GM19372 (cell line): Measurements from ENCODE around the gene MYCL.
"Not testable (repeated sequence)": the region's sequence is repeated elsewhere in the genome, so short reads cannot be mapped to it uniquely, and the experiment has no call there.

Source experiments
- ATAC-seq: cut with Tn5 transposase; IDR thresholded peaks from one replicate; pipeline ENCODE4 v1.9.1; 2021; ENCODE audit warnings: mild to moderate bottlenecking, low read depth, moderate library complexity; ENCODE audit not compliant: unreplicated experiment

MYCL gene

DNA sequence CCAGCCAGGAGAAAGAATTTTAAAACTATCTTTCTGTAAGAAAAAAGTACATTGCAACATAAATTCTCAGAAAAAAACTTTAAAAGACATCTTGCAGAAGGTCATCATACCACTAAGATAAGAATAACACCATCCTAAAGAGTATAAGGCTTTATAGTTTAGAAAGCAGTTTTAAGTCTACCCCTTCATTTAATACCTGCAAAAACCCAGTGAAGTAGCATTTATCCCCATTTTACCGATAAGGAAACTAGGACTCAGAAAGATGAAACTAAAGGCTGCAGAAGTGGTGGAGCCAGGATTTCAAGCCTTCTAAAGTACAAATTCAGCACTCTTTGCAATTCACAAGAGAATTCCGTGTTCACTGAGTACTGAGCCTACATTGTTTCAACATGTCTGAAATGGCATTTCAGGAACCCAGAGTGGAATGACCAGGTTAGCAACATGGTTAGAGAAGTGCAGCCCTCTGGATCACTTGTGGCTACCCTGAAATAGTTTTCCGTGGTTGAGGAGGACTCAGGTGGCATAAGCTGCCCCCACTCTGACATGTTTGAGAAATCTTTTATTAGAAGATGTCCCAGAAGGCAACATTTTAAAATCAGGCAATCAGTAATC lies 6.7 kb downstream of the MYCL start:
- ATAC-seq: no peak

DNA sequence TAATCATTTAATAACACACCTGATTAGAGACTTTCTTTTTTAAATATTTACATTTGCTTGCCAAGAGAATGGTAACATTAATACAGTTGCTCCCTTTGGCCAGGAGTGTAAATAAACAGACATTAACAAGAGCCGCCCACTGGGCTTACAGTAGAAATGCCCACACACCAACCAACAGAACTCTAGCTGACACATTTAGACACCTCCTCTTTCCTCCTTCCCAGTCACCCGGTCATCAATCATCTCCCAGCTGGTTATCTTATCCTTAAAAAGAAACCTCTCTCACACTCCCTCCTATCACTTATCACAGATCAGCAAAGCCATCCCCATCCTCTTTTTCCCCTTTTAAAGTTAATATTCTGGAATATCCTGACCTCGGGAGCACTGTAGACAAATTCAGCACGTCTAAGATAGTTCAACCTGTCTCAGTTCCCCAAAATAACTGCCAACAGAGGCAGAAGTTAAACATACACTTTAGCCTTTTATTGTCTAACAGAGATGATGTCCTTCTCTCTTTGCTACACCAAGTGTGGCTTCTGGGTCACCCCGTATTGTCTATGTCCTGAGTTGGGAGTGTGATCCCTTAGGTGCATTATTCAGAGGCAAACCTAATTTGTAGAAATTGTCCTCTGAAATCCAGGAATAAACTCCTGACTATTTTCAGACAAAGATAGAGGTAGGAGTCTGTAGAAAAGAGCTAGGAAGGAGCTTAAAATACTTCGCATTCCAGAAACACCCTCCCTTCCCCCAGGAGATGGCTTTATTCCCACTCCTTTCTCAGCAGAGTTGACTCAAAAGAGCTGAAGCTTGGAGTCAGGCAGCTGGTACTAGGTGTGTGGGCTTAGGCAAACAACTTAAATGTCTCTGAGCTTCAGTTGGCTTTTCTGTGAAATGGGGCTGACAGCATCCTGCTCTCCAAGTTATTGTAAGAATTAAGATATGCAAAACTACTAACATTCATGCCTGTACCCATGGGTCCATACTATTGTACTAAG lies 8.8 kb downstream of the MYCL start:
- ATAC-seq: no peak

DNA sequence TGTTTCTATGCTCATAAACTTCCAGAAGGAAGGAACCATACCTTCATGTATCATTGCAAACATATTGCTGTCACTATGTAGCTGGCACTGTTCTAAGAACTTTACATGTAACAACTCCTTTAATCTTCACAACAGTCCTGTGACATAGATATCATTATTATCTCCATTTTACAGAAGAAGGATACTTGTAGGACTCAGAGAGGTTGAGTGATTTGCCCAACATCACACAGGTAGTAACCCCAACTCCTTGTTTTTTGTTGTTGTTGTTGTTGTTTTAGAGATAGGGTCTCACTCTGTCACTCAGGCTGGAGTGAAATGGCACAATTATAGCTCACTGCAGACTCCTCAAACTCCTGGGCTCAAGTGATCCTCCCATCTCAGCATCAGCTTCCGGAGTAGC lies 10.8 kb downstream of the MYCL start:
- no peak for ATAC-seq

DNA sequence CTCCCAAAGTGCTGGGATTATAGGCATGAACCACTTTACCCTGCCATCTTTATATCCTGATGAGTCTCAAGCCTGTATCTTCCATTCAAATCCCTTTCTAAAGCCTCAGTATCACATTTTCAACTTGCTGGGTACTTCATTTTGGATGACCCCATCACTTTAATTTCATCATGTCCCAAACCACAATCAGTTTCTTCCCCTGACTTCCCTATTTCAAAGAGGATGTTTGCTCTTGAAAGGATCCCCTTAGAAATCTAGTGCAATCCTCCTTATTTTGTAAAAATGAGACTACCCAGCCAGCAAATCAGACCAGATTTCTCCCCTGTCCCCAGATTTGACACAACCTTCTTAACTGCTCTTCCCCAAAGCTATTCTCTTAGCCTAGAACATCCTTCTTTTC lies 11.4 kb downstream of the MYCL start:
- no peak for ATAC-seq

DNA sequence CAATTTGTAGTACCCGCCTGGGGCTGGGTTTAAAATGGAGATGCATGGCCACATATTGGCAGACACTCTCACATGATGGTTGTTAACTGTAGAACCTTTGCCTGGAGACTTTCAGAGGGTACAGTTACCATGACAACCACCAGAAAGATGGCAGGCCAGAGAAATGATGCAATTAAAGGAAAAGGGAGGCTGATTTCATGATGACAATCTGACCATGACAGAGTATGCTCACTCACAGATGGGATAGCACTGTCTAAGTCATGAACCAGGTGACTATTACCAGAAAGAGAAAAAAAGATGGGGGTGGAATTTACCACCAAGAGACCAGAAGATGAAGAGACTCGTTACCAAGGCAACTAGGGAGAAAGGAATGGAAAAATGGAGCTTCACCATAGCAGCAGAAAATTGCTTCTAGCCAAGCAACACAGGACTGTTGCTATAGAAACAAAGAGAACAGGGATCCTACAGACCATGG lies 14.9 kb downstream of the MYCL start:
- ATAC-seq: no peak

DNA sequence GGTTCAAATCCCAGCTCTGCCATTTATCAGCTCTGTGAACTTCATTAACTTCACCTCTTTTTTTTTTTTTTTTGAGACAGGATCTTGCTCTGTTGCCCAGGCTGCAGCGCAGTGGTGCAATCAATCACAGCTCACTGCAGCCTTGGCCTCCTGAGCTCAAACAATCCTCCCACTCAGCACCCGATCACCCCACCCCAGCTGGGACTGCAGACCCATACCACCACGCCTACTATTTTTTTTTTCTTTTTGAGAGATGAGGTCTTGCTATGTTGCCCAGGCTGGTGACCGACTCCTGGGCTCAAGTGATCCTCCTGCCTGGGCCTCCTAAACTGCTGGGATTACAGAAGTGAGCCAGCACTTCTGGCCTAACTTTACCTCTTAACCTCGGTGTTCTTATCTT lies 16.2 kb downstream of the MYCL start:
- no peak for ATAC-seq

DNA sequence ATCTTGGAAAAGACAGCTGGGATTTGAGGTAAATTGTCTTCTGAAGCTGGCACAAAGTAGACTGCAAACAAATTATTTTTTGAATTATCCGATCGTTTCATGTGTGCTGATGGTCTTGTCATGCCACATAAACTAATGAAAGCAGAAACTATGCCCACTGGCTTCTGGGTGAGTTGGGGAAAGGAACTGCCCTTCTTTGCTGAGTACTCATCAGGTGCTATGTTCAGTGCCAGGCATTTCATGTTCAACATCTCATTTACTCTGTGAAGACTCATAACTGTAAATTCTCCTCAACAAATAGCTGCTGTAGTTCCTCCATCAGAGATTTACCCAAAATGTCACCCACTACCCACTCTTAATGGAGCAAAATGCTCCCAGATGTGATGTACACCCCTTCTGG lies 19.6 kb downstream of the MYCL start:
- ATAC-seq: no peak

DNA sequence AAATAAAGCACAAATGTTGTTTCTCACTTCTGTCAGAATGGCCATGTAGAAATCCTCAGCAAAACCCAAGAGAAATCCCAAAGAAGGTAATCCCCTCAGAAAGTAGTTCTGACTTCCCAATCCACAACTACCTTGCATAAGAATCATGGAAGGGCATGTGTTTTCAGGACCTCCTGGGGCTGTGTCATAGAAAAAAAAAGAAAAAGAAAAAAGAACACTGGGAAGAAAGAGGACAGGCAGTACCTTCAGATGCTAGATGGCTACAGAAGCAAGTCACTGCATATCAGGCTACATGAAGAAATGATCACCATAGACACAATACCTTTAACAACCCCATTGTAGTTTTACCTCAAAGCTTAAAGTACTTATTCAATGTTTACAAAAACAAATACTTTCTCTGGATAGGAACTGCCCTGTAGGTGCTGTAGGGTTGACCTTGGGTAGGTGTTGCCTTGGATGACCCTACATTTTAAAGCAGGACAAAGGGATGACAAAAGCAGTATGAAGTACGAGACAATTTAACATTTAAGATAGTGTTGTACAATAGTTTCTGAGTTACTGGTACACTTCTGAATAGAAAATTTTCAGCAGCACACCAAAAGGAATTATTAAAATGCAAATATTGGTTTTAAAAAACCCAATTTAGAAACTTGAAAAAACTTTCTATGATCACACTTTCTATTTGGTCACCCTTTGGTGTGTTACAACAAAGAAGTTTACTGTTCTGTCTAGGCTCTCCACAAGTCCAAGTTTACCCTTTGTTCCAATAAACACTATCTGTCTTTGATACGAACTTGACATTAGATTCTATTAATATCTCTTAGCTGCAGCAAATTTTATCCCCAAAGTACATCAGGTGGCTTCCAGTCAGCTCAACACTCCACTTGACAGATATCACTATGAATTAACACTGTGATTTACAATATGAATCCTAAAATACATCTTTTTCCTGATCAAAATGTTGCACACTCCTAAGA lies 23.4 kb downstream of the MYCL start:
- no peak for ATAC-seq

DNA sequence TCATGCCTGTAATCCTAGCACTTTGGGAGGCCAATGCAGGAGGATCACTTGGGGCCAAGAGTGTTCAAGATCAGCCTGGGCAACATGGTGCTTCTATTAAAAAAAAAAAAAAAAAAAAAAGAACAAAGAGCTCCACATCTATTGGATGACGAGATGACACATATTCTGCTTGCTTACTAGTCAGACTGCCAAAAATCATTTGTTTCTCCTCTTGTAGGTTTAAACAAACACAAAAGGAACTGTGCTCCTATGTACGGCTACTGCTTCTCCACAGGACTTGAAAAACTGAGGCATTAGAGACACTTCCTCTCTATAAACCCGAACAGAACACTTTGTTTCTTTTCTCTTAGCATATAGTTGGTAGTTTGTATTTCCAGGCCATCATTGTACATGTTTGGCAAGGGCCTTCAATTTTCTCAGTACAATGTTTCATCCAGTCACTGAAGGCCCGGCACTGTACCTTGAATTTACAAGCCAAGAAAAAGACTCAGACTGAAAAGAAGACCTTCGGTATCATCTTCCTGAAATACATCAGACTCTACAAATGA lies 24.4 kb downstream of the MYCL start:
- no peak for ATAC-seq

DNA sequence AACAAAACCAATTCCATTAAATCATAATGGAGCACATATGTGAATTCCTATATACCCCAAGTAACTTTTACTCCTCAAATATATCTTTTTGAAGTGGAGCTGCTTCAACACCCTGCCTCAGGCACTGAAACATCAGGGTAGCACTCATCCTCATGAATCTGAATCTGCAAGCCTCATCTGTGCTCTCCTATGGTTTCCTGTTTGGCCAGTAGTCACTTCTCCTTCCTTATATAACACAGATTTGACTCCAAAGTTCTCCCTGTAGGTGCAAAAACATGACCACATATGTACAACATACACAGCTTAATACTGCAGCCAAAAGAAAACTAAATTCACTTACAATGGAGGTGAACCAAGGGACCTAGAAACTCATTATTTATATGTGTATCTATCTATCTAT lies 25.6 kb downstream of the MYCL start:
- no peak for ATAC-seq

DNA sequence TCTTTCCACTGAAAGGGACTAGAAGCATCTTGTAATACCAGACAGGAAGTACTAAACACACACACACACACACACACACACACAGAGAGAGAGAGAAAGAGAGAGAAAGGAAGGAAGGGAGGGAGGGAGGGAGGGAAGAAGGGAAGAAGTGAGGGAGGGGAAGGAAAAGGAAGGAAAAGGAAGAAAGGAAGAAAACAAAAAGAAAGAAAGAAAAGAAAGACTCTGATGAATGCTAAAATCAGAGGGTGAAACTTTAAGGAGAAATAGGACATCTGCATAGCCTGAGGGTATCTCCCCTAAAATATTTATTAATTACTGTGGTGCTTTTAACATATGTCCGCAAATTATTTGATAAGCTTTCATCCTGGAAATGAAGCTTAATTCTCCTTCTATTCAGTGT lies 29.0 kb downstream of the MYCL start:
- no peak for ATAC-seq

DNA sequence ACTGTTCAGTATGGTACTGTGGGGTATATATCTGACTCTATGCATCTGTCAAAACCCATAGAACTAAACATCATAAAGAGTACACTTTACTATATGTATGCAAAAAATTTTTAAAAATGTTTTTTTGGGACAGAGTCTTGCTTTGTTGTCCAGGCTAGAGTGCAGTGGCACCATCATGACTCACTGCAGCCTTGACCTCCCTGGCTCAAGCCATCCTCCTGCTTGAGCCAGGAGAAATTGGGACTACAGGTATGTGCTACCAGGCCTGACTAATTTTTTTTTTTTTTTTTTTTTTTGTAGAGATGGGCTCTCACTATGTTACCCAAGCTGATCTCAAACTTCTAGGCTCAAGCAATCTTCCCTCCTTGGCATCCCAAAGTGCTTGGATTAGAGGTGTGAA lies 29.9 kb downstream of the MYCL start:
- ATAC-seq: no peak

DNA sequence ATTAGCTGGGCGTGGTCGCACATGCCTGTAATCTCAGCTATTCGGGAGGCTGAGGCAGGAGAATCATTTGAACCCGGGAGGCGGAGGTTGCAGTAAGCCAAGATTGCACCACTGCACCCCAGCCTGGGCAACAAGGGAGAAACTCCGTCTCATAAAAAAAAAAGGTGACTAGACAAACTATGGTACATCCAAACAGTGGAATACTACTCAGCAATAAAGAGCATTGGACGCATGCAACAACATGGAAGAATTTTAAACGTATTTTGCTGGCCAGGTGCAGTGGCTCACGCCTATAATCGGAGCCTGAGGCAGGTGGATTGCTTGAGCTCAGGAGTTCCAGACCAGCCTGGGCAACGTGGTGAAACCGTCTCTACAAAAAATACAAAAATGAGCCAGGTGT lies 30.7 kb downstream of the MYCL start:
- ATAC-seq: not testable (repeated sequence)

DNA sequence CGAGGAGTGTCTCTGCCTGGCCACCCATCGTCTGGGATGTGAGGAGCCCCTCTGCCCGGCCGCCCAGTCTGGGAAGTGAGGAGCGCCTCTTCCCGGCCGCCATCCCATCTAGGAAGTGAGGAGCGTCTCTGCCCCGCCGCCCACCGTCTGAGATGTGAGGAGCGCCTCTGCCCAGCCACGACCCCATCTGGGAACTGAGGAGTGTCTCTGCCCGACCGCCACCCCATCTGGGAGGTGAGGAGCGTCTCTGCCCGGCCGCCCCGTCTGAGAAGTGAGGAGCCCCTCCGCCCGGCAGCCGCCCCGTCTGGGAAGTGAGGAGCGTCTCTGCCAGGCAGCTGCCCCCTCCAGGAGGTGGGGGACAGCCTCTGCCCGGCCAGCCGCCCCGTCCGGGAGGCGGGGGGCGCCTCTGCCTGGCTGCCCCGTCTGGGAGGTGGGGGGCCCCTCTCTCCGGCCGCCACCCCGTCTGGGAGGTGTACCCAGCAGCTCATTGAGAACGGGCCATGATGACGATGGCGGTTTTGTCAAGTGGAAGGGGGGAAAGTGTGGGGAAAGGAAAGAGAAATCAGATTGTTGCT lies 32.1 kb downstream of the MYCL start:
- not testable (repeated sequence) for ATAC-seq

DNA sequence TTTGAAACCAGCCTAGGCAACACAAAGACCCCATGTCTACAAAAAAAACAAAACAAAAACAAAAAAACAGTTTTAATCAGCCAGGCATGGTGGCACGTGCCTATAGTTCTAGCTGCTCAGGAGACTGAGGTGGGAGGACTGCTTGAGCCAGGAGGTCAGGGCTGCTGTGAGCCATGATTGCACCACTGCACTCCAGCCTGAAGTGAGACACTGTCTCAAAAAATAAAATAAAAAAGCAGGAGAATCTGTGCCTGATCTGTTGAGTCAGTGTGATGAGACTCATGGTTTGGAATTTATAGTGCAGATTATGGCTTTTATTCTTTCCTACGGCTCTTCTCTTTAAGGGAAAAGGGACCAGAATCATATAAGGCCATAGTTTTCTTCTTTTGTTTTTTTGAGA lies 35.0 kb downstream of the MYCL start:
- ATAC-seq: no peak

DNA sequence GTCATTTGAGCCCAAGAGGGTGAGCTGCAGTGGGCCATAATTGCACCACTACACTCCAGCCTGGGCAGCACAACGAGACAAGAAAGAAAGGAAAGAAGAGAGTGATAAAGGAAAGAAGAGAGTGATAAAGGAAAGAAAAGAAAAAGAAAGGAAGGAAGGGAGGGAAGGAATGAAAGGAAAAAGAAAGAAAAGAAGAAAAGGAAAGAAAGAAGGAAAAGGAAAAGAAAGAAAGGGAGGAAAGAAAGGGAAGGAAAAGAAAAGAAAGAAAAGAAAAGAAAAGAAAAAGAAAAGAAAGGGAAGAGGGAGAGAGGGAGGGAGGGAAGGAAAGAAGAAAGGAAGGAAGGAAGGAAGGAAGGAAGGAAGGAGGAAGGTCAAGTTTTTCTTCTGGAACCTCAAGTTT lies 36.0 kb downstream of the MYCL start:
- no peak for ATAC-seq

DNA sequence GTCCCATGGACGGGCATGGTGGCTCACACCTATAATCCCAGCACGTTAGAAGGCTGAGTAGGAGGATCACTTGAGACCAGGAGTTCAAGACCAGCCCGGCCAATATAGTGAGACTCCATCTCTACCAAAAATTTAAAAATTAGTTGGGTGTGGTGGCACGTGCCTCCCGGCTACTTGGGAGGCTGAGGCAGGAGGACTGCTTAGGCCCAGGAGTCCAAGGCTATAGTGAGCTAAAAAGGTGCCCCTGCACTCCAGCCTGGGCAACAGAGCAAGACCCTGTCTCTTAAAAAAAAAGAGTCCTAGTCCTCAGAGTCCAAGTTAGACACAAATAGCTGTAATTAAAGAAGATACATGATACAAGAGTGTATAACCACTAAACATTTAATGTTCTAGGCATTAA lies 38.5 kb downstream of the MYCL start:
- ATAC-seq: no peak

DNA sequence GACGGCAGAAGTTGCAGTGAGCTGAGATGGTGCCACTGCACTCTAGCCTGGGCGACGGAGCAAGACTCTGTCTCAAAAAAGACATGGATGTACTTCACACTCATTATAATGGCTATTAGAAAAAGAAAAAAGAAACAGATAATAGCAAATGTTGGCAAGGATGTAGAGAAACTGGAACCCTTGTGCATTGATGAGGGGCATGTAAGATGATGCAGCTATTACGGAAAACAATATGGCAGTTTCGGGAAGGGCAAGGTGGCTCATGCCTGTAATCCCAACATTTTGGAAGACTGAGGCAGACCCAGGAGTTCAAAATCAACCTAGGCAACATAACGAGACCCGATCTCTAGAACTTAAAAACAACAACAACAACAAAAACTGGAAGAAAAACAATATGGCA lies 40.7 kb downstream of the MYCL start:
- no peak for ATAC-seq

DNA sequence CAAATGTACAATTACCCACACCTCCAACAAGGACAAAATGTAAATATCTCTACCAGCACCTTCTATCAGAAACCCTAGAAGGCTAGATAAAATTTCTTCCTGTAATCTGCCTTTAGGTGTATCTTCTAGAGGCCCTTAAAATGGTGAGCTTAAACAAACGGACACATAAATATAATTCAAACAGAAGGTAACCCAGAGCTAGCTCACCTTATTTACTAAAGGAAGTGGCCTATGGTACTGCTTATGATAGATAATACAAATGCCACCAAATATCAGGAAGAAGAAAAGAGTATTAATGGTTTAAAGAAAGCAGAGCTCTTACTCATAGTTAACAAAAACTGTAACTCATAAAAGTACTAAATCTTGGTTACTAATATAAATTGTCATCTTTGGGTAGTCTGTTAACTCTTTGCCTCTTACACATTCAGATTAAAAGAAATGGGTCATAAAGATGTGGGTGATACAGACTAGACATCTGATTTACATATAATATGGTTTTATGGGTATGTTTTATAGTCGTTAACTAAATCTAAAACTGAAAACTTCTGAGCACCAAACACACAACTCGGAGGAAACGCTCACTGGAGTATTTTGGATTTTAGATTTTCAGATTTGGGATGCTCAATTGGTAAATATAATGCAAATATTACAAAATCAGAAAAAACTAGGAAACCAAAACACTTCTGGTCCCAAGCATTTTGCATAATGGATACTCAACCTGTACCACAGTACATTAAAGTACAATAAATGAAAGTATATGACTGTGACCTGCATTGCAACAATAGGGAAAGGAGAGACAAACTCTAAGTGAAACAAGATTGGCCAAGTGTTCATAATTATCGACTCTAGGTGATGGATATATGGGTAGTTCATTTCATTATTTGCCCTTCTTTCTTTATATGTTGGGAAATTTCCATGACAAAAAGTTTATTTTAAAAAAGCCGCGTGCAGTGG lies 41.6 kb downstream of the MYCL start:
- no peak for ATAC-seq
